ENCODE results near the gene PC.
A peak's percentile ranks its signal among the peaks of the same experiment; 100 is the strongest.

The PC gene

GRCh38 chr11:66910016-66910415 is 48.2 kb downstream of the PC start:
- no peaks in the 10 kb centered on the region for H3K27me3 ChIP-seq (ENCODE audit: insufficient read depth, poor library complexity, severe bottlenecking)
- TF ChIP-seq CTCF (IDR thresholded peaks at IDR 0.05; ENCODE audit: poor library complexity, severe bottlenecking): no peak
- no peak for ATAC-seq (ENCODE audit: low read depth)

GRCh38 chr11:66909181-66909580 is 49.0 kb downstream of the PC start:
- H3K27ac ChIP-seq (ENCODE audit: poor library complexity, severe bottlenecking): no peak overlapping the region
- no peaks in the 10 kb centered on the region for H3K9me3 ChIP-seq (ENCODE audit: severe bottlenecking)
- no peaks in the 10 kb centered on the region for H3K36me3 ChIP-seq (ENCODE audit: low read depth)
- H3K4me3 ChIP-seq (ENCODE audit: severe bottlenecking): no peak overlapping the region
- no peak for TF ChIP-seq CTCF (IDR thresholded peaks at IDR 0.05; ENCODE audit: poor library complexity, severe bottlenecking)
- ATAC-seq (ENCODE audit: low read depth) (no peak), DNase-seq (ENCODE audit: low spot score) (no peak)
- H3K4me1 ChIP-seq (ENCODE audit: insufficient read depth, poor library complexity, severe bottlenecking): peaks cover 24% of the 10 kb centered on the region
- no peaks in the 10 kb centered on the region for H3K27me3 ChIP-seq (ENCODE audit: insufficient read depth, poor library complexity, severe bottlenecking)

More at GRCh38 chr11:66910016-66910415, 48.2 kb downstream of the PC start:
- Histone ChIP-seq H3K9me3 (ENCODE audit: severe bottlenecking) (no peaks in the 10 kb centered on the region), H3K36me3 (ENCODE audit: low read depth) (no peaks in the 10 kb centered on the region), H3K27ac (ENCODE audit: poor library complexity, severe bottlenecking) (no peak overlapping the region), H3K4me3 (ENCODE audit: severe bottlenecking) (no peak overlapping the region), H3K4me1 (ENCODE audit: insufficient read depth, poor library complexity, severe bottlenecking) (peaks cover 16% of the 10 kb centered on the region)
- no peak for DNase-seq (ENCODE audit: low spot score)

GRCh38 chr11:66907751-66908630 is 50.2 kb downstream of the PC start:
- Histone ChIP-seq H3K27me3 (ENCODE audit: insufficient read depth, poor library complexity, severe bottlenecking) (no peaks in the 10 kb centered on the region), H3K4me1 (ENCODE audit: insufficient read depth, poor library complexity, severe bottlenecking) (peaks cover 29% of the 10 kb centered on the region), H3K36me3 (ENCODE audit: low read depth) (no peaks in the 10 kb centered on the region), H3K4me3 (ENCODE audit: severe bottlenecking) (no peak overlapping the region), H3K27ac (ENCODE audit: poor library complexity, severe bottlenecking) (no peak overlapping the region), H3K9me3 (ENCODE audit: severe bottlenecking) (no peaks in the 10 kb centered on the region)
- no peak for ATAC-seq (ENCODE audit: low read depth)
- TF ChIP-seq CTCF (IDR thresholded peaks at IDR 0.05; ENCODE audit: poor library complexity, severe bottlenecking): no peak
- DNase-seq (ENCODE audit: low spot score): no peak

GRCh38 chr11:66906061-66906733 is 52.0 kb downstream of the PC start:
- Histone ChIP-seq H3K4me3 (ENCODE audit: severe bottlenecking) (peak overlapping the region; percentile 13), H3K27me3 (ENCODE audit: insufficient read depth, poor library complexity, severe bottlenecking) (no peaks in the 10 kb centered on the region), H3K9me3 (ENCODE audit: severe bottlenecking) (no peaks in the 10 kb centered on the region), H3K4me1 (ENCODE audit: insufficient read depth, poor library complexity, severe bottlenecking) (peaks cover 29% of the 10 kb centered on the region), H3K36me3 (ENCODE audit: low read depth) (no peaks in the 10 kb centered on the region), H3K27ac (ENCODE audit: poor library complexity, severe bottlenecking) (peak overlapping the region; percentile 84)
- DNase-seq (ENCODE audit: low spot score) (no peak), ATAC-seq (ENCODE audit: low read depth) (peak; percentile 74)
- TF ChIP-seq CTCF (IDR thresholded peaks at IDR 0.05; ENCODE audit: poor library complexity, severe bottlenecking): no peak
